ENCODE data around the gene SERPINC1. TPM values are rescaled to one million over a fixed set of nuclear protein-coding genes. Genes with fewer than 3 reads are reported as not detected.

SERPINC1 gene
- total and polyA plus RNA-seq, 9 of the 15 experiments (the other 6 are each of a cell fraction or from before 2014, with no cell fraction given), result 0.07 to 1.2 (median 0.50) TPM

DNA sequence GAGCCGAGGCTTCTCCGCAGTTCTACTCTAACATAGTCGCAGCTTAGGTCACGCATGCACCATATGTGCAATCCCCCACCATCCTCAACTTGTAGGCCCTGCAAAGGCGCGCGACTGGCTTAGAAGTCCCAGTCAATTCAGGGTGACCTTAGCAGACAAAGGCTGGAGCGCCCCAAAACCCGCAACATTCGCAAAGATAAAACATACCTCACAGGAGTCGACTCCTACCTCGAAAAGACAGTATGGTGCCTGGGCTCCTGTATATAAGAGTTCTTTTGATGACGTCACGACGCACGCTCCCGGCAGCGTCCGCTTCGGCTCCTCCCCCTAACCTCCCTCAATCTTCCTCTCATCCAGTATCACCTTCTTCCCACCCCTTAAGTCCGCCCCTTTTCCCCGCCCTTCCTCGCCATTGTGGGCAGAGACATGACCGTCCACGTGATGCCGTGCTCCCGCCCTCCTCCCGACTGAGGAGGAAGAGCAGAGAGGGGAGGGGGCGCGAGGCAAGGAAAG, 49.3 kb downstream of the SERPINC1 start, which contains the start of gene GAS5 (continued):
- TF ChIP-seq, protein P1, sequence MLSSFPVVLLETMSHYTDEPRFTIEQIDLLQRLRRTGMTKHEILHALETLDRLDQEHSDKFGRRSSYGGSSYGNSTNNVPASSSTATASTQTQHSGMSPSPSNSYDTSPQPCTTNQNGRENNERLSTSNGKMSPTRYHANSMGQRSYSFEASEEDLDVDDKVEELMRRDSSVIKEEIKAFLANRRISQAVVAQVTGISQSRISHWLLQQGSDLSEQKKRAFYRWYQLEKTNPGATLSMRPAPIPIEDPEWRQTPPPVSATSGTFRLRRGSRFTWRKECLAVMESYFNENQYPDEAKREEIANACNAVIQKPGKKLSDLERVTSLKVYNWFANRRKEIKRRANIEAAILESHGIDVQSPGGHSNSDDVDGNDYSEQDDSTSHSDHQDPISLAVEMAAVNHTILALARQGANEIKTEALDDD (IDR thresholded peaks at IDR 0.05), result no peak

DNA sequence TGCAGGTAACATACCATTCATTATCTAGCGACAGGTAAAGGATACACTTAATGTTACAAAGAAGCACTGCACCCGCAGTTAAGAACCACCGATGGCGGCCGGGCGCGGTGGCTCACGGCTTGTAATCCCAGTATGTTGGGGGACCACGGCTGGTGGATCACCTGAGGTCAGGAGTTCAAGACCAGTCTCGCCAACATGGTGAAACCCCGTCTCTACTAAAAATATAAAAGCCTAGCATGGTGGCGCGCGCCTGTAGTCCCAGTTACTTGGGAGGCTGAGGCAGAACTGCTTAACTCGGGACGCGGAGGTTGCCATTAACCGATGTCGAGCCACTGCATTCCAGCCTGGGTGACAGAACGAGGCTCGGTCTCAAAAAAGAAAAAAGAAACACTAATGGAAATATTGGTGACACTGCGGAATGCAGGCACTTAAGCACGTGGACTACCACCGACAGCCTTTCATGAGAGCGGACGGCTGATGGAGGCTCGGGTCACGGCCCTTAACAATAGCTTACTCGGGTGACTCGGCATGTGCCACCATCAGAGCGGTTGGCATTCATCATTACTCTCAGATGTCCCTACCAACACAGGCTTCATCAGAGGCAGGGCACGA, 49.9 kb downstream of the SERPINC1 start:
- FAIRE-seq (no peak), DNase-seq (ENCODE audit: extremely low read depth in 1 of 4, low spot score in 3 of 4) (peak in 2 of 4 experiments; percentile 47 to 58), ATAC-seq (no peak)
- Histone ChIP-seq H2AFZ (ENCODE audit: low read depth, low read length) (peak overlapping the region; percentile 25; the same call in 1 of the 2 replicates), H3K9ac (ENCODE audit: insufficient read depth in 1 of 2, low read depth in 2 of 2, low read length in 2 of 2) (peak overlapping the region; percentile 92 to 97), H3K79me2 (ENCODE audit: control insufficient read depth, insufficient read depth, low read length) (peaks cover 79% of the 10 kb centered on the region), H3K4me2 (ENCODE audit: insufficient read depth, low read length) (peak overlapping the region; percentile 100), H3K27ac (ENCODE audit: extremely low read depth, low read depth, low read length) (peak overlapping the region; percentile 95), H3K4me1 (replicated peaks in 1 of 2; ENCODE audit: control insufficient read depth in 2 of 2, insufficient read depth in 2 of 2, low read length in 2 of 2) (peaks cover 17 to 34% of the 10 kb centered on the region in 2 experiments), H4K20me1 (replicated peaks; ENCODE audit: control insufficient read depth, insufficient read depth, low read length) (peaks cover 47% of the 10 kb centered on the region), H3K27me3 (ENCODE audit: control insufficient read depth in 2 of 2, insufficient read depth in 2 of 2, low read length in 2 of 2) (no peaks in the 10 kb centered on the region; a peak in 1 of 5 replicates), H3K9me1 (ENCODE audit: control insufficient read depth, insufficient read depth, low read length) (peaks cover 2% of the 10 kb centered on the region), H3K4me3 (peak overlapping the region; percentile 86), H3K9me3 (replicated peaks; ENCODE audit: control insufficient read depth, insufficient read depth, low read depth, low read length) (no peaks in the 10 kb centered on the region), H3K36me3 (ENCODE audit: control insufficient read depth, insufficient read depth, low read length) (peaks cover 58% of the 10 kb centered on the region)
- intact Hi-C loops (cut with micrococcal nuclease), result loop anchor here (5.0 kb wide), 1 partner anchor 390 kb away; the partner anchor contains the start of gene PRDX6
- under 1% methylated on average over 32 of the region's 32 CpGs for WGBS (ENCODE audit: insufficient coverage, low coverage, missing lambda C conversion rate)
- in situ Hi-C loops (cut with MboI), result no loop called here
- ChIA-PET CTCF (ENCODE audit: low intra/inter-chr PET ratio) (no interaction called here), POLR2A (interaction anchor here (0.8 to 9.7 kb wide), 29 partner anchors 10 to 1156 kb away, joined by 3 to 183 read pairs (median 6); partner anchors contain the start of genes CENPL, DARS2, MRPS14 and PRDX6)
- BruUV-seq (replicated peaks), result TSS peak; percentile 54
- TF ChIP-seq NR2F6 (CRISPR knock-in tag; IDR thresholded peaks at IDR 0.05) (no peak), MYBL2 (IDR thresholded peaks at IDR 0.05; ENCODE audit: low read depth) (no peak), MYBL2 (CRISPR knock-in tag; IDR thresholded peaks at IDR 0.05; ENCODE audit: borderline replicate concordance) (no peak), ELF2 (CRISPR knock-in tag; IDR thresholded peaks at IDR 0.05) (no peak), ARHGAP35 (IDR thresholded peaks at IDR 0.05; ENCODE audit: partially characterized antibody) (no peak), SRSF9 (IDR thresholded peaks at IDR 0.05; ENCODE audit: borderline replicate concordance, low read depth, low read length) (no peak), E2F3 (CRISPR knock-in tag; IDR thresholded peaks at IDR 0.05) (no peak), RBM22 (IDR thresholded peaks at IDR 0.05; ENCODE audit: low read depth, low read length, poor library complexity, severe bottlenecking) (peak; percentile 87), ZNF316 (IDR thresholded peaks at IDR 0.05) (peak; percentile 38; the same call in 1 of the 2 replicates), NUFIP1 (IDR thresholded peaks at IDR 0.05; ENCODE audit: partially characterized antibody) (no peak), NFATC3 (IDR thresholded peaks at IDR 0.05) (no peak), POLR2G (IDR thresholded peaks at IDR 0.05; ENCODE audit: low read depth, low read length) (peak; percentile 74), KLF16 (IDR thresholded peaks at IDR 0.05) (no peak), ZNF239 (CRISPR knock-in tag; IDR thresholded peaks at IDR 0.05) (no peak), BMI1 (IDR thresholded peaks at IDR 0.05; ENCODE audit: low read length) (no peak), CBX2 (IDR thresholded peaks at IDR 0.05; ENCODE audit: insufficient read depth, low read length, poor library complexity, severe bottlenecking) (no peak), TAF15 (IDR thresholded peaks at IDR 0.05; ENCODE audit: low read depth, low read length) (peak; percentile 78; the same call in 1 of the 2 replicates), ETV6 (IDR thresholded peaks at IDR 0.05; ENCODE audit: borderline replicate concordance in 1 of 2, low read depth in 2 of 2, low read length in 1 of 2) (no peak), ETV6 (CRISPR knock-in tag; IDR thresholded peaks at IDR 0.05; ENCODE audit: borderline replicate concordance) (no peak)
- TF ChIP-seq, protein P2, sequence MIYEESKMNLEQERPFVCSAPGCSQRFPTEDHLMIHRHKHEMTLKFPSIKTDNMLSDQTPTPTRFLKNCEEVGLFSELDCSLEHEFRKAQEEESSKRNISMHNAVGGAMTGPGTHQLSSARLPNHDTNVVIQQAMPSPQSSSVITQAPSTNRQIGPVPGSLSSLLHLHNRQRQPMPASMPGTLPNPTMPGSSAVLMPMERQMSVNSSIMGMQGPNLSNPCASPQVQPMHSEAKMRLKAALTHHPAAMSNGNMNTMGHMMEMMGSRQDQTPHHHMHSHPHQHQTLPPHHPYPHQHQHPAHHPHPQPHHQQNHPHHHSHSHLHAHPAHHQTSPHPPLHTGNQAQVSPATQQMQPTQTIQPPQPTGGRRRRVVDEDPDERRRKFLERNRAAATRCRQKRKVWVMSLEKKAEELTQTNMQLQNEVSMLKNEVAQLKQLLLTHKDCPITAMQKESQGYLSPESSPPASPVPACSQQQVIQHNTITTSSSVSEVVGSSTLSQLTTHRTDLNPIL (CRISPR knock-in tag; IDR thresholded peaks at IDR 0.05), result no peak

All from K562 (cell line).